GM12872 (cell line): ENCODE measurements around the gene MITF.

Experiments
- CTCF ChIP-seq: IDR thresholded peaks from 3 replicates; pipeline ENCODE4 v1.5.1; 2011; ENCODE audit warnings: low read depth, mild to moderate bottlenecking, low read length, moderate library complexity; ENCODE audit not compliant: insufficient read depth

The MITF gene

GRCh38 chr3:69698728-69699127, 40.5 kb upstream of the MITF start:
- no peak for TF ChIP-seq CTCF

- no peak for TF ChIP-seq CTCF
These were observed 40.1 kb upstream of the MITF start for GRCh38 chr3:69699183-69699582.

- TF ChIP-seq CTCF, result no peak
These were observed 38.3 kb upstream of the MITF start for GRCh38 chr3:69700949-69701348.

- TF ChIP-seq CTCF, result no peak
These were observed 28.9 kb upstream of the MITF start for GRCh38 chr3:69710153-69710977.

GRCh38 chr3:69712269-69712668, 27.0 kb upstream of the MITF start:
- no peak for TF ChIP-seq CTCF

GRCh38 chr3:69712933-69713332, 26.3 kb upstream of the MITF start:
- no peak for TF ChIP-seq CTCF

- no peak for TF ChIP-seq CTCF
These were observed 24.1 kb upstream of the MITF start for GRCh38 chr3:69715204-69715603.
